Activated T-cell treated with anti-CD3 and anti-CD28 coated beads for 1 hour (primary cell): ENCODE data around the gene UGT1A5.

Source experiments
- DNase-seq: peaks from one replicate; pipeline ENCODE4 v3.0.0-alpha.2; 2020; ENCODE audit warnings: low read depth

Gene UGT1A5

DNA sequence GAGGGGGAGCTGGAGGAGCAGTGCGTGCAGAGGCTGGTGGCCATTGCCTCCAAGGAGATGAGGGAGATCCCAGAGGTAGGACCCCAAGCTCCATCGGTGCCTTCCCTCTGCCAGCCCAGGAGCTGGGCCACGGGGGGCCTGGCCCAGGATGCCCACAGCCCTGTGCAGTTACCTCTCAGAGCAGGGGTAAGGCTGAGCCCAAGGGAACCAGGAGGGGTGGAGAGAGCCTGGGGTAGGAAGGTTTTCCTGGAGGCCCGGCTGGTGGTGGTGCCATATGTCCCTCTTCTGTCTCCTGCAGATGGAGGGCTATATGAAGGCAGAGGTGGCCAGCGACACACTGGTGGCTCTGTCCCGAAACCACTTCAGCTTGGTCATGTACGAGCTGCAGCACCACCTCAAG is 76.8 kb downstream of the UGT1A5 start:
- no peak for DNase-seq

DNA sequence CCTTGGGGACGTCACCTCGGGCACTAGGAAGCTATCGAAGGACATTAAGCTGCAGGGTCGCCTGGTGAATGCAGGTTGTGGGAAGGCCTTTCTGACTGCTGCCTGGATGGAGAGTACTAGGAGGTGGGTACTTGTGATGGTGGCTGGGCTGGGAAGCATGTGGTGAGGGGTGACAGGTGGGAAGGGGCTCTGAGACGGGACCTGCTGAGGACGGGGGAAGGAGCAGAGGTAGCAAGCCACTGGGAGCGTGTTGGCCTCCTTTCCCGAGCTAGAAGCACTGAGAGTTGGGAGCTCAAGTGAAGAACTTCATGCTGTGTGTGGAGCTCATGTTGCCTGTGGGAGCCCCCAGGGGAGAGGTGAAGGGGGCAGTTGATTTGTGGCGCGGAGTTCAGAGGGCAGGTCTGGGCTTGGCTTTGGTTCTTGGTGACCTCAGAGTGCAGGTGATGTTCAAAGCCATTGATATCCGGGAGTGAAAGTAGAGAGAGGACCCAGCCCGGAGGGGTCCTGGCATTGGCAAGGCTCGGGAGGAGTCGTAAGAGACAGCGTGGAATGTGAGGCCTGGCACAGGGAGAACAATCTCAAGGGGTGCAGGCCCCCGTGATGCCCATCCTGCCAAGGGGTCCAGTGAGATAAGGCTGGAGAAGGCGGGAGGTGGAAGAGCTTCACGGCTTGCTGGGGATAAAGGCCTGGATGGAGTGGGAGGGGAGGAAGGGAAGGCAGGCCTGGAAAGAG is 78.6 kb downstream of the UGT1A5 start:
- DNase-seq: no peak

DNA sequence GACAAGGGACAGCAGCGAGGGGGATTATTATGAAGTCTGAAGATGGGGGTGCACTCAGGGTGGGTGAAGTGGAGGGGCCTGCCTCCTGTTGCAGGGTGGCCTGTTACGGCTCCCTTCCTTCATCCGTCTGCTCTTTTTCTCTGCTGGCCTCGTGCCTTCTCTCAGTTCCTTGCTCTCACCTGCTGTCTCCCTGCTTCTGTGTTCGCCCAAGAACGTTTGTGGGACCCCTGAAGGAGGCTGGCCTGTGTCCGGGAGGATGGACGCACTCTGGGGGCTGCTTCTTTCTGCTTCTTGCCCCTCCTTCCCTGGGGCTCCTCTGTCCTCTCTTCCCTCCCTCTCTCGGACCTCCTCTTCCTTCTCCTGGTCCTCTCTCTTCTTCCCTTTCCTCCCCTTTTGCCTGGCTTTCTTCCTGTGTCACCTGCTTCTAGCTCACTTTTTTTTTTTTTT is 79.2 kb downstream of the UGT1A5 start:
- no peak for DNase-seq

DNA sequence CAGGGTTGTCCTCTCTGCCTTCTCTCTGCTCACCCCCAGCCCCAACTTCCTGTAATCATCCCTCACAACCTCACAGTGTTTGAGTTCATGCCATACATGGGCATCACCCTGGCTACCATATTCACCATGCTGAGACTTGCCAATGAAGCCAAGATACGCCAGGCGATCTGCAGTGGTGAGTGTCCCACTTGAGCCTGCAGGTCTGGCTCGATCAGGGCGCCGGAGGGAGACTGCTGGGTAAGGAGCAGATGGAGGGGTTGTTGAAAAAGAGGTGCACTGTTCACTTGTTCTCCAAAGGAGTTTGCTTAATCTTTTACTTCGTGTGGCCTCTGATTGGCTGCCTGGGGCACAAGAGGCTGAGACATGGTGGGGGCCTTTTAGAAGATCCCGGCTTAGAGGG is 80.0 kb downstream of the UGT1A5 start:
- DNase-seq: no peak

DNA sequence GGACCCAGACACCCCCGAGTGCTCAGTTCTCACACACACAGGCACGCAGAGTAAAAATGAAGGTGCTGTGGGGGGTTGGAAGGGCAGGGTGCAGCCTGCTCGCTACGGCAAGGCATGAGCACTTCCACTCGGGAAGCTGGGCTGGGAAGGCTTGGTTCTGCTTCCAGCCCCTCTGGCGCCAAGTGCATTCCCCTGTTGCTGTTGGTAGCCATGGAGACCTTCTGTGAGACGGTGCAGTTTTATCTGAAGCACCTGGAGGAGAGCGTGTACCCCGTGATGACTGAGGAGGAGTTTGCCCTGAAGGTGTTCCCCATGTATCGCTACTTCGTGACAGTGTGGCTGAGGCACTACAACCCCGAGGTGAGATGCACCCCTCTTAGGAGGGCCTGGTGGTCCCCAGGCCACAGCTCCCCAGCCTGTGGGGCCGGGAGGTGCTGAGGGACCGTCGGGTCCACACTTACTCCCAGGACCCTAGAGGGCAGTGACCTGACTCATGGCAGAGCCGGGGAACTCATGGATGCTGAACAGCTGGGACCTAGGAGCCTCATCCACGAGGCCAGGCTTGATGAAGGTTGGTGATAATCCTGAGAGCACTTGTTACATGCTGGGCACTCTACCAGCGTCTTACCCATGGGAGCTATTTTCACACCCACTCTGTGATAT is 80.9 kb downstream of the UGT1A5 start:
- no peak for DNase-seq

DNA sequence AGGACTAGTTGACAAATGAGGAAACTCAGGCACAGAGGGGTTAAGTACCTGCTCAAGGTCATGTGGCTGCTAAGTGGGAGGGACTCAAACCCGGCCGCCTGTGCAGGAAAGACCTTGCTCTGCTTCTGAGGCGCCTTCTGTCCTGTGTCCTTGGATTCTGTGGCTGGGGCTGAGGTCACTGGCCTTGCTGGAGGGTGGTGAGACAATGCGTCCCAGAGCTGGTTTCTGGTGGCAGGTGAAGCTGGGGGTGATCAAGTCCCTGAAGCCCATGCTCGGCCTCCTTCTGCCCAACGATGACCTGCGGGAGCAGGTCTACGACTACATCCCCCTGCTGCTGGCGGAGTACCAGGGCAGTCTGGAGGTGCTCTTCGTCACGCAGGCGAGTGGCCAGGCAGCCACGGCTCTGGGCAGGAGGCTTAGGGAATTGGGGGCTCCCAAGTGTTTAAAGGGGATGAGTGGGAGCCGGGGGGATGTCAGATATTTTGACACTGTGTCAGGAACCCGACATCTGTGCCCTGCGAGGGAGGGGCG is 81.5 kb downstream of the UGT1A5 start:
- DNase-seq: no peak

DNA sequence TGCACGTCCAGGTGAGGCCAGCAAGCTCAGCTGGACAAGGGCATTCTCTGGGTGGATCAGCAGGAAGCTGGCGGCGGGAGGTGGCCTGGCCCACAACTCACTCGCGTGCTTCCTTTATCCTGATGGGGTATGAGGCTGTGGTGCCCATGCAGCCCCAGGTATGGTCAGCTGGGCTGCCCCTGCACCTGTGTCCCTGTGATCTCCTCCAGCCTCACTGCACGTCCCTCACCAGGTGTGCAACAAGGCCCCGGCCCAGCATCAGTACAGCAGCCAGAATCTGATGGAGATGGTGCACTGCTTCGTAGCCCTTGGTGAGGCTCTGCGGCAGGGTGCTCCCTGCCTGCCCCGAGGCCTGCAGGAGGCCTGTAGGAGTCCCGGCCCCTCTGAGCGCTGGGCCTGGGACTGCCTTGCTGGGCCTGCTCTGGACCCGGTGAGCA is 83.0 kb downstream of the UGT1A5 start:
- DNase-seq: no peak

DNA sequence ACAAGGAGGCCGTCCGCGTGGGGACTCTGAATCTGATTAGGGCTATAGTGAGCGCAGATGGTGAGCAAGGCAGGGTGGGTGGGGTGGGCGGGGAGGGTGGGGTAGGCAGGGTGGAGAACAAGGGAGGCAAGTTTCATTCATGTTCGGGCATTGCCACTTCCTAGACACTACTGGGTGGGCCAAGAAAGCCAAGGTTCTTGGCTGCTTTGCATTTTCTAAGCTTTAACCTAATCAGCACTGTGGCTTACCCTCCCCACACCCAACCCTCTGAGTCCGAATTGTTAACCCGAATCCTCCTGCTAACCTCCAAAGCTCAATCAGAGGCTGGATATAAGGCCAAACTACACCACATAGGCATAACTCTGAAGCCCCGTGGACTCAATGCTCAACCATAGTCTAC is 83.5 kb downstream of the UGT1A5 start:
- DNase-seq: no peak

DNA sequence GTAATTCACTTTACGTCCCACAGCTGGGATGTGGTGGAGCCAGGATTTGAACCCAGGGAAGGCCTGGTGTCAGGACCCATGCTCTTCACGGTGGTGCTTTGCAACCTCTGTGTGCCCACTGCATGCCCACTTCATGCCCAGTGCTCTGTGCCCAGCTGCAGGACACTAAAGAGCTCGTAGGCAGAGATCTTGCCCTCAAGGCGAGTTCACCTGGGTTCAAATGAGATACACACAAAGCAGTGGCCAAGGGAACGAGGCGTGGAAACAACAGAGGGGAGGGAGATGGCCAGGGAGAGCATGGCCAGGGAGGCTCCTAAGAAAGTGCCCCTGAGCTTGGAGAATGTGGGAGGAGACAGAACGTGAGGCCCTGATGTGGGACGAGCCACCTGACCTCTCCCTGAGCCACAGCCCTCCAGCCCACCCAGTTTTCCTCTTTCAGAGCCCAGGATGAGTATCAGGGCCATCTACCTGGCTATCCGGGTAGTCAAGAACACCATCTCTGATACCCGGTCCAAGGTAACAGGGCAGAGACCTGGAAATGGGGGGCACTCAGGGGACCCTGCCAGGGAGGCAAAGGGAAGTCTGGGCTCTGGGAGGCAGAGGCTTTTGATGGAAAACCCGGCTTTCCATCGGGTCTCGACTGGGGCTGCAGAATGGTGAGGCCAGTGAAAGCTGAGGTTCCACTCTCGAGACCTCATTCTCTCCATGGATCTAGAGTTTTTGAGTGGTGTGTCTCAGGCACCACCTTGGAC is 85.8 kb downstream of the UGT1A5 start:
- DNase-seq: no peak

DNA sequence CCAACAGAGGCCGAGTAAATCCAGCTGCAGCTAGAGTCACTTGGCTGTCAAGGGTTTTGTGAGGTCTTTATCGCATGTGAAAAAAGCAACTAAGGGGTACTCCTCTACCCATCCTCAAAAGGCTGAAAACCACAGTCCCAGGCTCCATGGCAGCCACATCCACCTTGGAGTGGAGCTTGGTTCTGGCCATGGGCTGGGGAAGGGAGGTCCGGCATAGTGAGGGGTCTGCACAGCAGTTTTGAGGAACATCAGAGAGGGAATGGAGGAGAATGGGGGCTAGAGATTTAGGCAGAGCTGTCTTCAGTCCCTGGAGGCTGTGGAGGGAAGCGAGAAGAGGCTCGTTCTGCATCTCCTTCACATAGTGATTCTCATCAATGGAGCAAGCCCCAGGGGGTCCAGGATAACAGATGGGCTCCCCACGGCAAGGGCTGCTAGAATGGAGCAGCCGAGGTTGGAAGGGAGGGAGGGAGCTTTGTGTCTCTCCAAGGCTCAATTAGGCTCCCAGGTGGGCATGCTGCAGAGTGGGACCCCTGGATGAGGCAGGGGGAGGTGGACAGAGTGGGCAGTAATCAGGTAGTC is 86.5 kb downstream of the UGT1A5 start:
- no peak for DNase-seq

DNA sequence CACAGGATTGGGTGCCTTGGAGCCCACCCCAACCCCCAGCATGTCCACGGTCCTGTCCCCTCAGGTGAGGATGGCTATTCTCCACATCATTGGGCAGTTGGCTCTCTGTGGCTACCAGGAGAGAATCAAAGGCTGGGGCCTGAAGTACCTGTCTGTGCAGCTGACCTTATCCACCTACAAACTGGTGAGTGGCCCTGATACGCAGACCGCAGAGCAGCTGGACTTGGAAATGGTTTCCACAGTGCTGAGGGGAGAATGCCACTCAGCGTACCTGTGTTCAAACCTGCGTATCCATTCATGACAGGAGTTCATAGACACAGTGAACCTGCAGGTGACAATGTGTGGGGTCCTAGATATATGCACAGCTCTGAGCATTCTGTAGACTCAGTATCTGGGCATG is 87.0 kb downstream of the UGT1A5 start:
- DNase-seq: no peak

DNA sequence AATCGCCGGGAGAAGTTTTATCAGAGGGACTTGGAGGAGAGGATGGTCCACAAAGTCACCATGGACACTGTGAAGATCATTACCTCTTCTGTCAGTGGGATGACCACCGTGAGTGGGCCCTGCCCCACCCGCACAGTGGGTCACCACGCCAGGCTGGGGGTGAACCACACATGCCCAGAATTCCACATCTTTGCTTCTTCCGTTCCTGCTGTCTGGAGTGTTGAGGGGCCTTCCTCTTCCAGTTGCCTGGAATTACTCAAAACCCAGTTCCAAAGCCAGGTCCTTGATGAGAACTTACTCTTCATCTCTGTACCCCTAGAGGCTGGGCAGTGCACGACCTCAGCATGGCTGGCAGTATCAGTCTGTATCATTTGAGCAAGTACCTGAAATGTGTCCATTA is 87.5 kb downstream of the UGT1A5 start:
- no peak for DNase-seq

DNA sequence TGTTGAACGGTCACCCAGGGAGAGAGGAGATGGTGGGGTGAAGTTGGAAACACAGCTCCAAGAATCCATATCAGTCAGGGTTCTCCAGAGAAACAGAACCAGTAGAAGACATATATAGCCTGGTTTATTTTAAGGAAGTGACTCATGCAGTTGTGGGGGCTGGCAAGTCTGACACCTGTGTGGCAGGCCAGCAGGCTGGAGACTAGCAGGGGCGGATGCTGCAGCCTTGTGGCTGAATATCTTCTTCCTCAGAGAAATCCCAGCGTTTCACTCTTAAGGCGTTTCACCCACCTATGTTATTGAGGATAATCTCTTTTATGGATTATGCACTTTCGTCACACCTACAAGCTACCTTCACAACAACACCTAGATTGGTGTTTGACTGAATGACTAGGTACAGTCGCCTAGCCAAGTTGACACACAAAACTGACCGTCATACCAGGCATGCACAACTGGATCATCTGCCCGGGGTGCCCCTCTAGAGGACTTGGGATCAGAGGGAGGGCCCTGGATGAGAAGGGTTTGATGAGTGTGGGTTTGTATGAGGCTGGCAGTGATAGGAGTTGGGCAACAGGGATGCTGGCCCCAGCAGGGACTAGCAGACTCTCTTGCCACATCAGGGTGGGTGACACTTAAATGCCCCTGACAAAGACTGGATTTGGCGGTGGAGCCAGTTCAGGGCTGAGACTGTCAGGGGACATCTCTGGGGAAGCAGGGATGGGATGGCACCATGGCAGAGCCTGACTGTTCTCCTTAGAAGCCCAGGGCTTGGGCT is 88.8 kb downstream of the UGT1A5 start:
- no peak for DNase-seq

DNA sequence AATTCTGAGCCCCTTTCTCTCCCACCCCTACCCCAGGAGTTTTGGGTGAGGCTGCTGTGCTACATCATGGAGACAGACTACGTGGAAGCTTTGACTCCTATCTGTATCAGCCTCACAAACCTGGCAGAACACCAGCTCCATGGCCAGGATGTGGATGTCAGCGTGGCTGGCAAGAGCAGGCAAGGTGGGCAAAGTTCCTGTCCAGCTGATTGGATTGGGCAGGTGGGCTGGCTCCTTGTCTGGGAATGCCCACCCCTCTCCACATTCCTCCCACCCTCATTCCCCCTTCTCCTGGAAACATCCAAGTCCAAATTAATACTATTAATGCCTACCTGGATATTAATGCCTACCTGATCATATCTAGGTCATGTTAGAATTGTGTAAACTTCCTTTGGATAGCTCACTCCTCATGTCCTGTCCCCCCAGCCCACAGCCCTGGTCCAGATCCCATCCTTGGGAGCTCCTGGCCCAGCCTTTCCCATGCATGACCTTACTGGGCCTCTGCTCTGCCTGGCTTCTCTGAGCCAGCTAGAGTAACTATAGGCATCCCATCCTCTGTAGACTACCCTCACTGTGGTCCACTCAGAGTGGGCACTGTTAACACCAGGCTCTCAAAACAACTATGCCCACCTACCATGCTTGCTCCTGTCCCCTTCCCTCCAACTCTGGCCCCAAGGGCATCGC is 89.6 kb downstream of the UGT1A5 start:
- no peak for DNase-seq

DNA sequence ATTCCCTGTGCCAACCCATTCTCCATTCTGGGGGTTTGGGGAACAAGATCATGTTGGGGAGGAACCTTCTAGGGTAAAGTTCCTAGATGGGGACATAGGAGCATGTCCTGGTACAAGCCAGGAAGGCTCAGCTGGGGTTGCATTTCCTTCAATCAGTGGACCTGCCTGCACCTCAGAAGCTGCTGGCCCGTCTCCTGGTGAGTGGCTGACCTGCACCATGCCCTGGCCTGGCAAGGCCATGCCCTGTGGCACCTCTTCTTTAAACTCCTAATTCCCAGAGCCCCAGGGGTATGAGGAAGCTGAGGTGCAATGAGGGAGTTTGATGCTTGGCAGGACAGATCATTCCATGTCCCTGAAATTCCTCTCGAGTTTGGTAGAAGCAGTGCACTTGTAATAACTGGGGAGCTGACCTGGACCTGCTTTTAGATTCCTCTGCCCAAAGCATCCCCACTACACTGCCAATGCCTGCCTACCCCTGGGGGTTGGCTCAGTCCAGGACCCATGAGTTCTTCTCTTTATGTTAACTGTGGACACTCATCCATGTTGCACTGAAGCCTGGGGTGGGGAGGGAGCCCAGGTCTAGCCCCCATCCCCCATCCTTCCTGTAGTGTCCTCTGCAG is 90.7 kb downstream of the UGT1A5 start:
- DNase-seq: no peak

DNA sequence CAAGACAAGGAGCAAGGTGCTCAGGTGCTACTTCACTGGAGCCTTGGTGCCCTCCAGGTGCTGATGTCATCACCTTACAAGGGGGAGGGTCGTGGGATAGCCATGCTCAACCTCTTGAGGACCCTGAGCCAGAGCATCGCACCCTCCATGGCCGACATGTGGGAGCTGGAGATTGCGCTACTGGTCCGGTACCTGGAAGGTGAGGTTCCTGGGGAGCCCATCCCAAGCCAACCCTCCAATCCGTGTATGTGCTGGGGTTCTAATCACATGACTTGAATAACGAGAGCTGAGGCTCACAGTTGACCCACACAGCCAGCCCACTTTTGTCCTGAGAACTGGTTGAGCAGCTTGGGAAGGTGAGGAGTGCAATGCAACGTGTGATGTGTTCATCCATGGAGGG is 91.3 kb downstream of the UGT1A5 start:
- DNase-seq: no peak

DNA sequence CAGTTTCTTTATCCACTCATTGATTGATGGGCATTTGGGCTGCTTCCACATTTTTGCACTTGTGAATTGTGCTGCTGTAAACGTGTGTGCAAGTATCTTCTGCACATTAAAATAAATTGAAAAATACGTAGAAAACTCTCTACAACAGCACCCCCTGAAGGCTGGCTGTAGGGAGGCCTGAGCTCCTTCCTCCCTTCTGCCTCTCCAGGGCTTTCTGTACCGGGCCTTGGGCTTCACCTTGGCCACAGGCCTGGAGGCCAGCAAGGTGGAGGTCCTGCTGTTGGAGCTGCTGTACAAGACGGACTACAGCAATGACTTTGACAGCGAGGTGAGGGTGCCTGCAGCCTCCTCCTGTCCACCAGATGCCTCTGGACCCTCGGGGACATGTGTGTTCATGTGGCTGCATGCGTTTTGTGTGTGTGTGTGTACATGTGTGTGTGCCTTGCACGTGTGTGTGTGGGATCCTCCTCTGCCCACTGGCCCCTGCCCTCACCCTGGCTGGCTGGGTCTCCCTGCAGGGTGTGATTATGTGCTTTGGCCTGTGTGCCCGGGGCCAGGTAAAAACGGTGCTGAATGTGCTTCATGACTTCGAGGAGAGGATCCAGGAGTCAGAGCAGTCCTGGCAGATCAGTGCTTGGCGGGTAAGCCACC is 94.6 kb downstream of the UGT1A5 start:
- DNase-seq: no peak

DNA sequence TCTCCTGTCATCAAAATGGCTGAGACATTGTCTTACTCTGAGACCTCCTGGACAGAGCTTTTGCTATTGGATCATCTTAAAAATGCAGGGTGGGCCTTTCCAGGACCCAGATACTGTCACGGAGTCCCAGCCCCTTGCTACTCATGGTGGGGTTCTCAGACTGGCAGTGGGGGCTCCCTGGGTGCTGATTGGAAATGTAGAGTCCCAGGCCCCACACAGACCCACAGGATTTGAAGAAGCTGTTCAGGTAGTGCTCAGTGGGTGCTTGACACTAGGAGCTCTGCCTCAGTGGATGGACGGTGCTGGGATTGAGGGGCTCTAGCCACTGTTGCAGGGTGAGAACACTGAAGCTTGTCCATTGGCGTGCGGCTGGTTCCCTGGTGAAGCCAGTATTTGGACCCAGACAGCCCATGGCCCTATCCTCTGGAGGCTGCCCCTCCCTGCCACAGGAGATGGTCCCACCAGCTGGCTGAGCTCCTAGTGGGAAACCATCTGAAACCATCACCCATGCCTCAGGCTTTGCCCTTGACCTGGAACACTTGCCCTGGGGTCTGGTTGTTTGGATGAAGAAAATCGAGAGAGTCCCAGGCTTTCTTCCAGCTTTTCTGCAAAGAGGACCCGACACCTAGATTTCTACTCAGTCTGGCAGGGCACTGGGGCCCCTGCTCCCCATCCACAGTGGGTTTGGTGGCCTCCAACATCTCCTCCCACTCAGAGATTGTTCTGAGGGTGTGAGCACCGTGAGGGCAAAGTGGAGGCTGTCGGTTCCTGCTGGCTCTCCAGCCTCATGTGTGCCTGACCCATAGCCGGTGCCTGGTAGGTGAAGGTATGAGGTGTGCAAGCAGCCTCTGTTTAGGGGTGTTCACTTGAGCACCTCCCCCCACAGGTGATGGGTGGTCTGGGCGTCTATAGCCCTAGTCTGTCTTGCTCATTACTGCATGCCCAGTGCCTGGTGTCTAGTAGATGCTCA is 95.5 kb downstream of the UGT1A5 start:
- DNase-seq: no peak

DNA sequence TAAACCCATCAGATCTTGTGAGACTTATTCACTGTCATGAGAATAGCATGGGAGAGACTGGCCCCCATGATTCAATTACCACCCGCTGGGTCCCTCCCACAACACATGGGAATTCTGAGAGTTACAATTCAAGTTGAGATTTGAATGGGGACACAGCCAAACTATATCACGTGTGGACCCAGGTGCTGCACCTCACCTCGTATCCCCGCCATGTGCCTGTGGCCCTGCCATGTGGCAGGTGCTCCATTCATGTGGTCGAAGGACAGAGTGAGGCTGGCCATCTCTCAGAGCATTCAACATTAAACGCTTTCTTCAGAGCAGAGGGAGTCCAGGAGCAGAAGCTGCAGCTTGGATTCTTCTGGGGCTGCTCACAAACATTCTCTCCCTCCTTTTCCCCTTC is 97.7 kb downstream of the UGT1A5 start:
- DNase-seq: no peak
